DMS79 treated with DMSO at 0.1 percent for 48 hours (cell line): ENCODE measurements around the gene ENOX1.

ENCODE experiments used
- DNase-seq: peaks from one replicate; lab custom pipeline; 2025; lab: John Stamatoyannopoulos, UW

Gene ENOX1

DNA sequence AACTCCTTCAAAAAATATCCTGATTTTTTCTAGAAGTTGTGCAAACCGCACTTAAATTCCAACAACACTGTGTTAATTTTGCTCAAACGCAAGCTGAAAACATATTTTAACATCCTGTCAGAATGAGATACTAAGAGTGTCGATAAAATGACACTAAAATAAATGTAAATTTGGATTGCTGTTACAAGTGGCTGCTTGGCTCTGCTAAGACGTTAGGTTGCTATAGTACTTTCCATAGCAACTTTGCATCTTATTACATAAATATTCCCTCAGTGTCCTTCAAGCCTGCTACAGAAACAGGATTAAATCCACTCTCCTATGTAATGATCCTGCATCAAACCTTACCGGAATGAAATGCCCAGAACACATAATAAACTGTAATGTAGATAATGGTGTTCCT lies 471.2 kb downstream of the ENOX1 start:
- no peak for DNase-seq

DNA sequence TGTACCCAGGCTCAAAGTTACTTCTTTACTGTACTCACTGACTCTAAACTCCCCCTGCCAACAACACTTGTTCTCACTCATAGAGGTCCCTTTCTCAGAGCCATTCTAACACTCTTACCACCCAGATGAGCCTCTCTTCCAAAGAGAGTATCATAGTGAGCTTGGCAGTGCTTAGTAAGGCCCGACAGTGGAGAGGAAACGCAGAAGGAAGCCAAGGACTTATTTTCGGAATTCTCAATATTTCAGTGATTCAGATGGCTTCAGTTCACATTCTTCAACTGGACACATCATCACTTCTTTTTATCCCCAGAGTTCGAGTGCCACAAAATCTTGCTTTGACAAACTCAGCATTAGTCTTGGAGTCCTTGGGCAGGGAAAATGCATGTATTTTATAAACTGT lies 477.5 kb downstream of the ENOX1 start:
- no peak for DNase-seq

DNA sequence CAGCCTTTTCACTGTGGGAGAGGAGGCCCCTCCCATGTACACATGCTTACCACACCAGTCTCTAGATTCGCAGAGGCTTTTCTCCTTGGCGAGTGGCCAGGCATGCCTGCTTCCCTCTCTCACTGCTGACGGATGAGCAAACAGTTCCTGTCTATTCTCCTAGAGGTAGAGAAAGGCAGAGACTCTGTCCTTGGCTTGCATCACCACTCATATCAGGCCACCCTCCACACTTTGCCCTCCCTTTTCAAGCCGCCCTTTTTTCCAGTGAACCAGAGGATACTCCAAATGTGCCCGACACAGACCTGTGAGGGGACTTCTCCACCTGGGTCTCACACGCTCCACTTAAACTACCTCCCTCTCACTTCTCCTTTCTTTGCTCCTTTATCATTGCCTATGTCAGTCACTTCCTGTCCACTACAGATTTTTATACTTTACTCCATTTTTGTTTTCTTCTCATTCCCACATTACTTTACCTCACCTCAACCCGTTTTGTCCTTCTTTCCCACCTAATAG lies 478.8 kb downstream of the ENOX1 start:
- peak; percentile 89 for DNase-seq

DNA sequence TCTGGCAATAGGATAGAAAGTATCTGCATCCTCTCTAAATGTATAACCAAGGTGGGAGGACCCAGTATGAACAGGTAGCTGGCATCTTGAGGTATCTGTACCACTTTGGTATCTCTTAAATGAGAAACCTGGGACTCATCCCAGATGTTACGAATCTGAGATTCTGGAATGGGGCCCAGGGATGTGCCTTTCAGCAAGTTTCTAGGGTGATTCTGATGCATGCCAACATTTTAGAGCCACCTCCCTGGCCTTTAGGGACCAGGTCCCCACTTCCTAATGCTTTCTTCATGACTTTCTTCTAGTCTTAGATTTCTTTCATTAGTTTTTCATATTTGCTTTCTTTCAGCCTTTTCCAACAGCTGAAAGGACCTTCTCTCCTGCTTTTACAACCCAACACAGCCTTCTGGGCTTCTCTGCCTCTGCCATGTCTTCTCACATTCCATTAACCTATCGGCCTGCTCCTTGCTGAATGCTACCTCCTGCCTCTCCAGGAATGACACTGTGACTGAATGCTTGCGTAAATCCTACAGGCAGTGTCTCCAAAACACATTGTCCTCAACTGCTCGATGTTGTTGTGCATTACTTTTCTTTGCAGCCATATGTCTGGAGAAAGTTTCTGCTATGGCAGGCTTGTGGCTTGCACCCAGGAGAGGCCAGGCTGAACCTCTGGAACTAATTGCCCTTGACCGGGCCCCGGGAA lies 479.4 kb downstream of the ENOX1 start:
- no peak for DNase-seq

DNA sequence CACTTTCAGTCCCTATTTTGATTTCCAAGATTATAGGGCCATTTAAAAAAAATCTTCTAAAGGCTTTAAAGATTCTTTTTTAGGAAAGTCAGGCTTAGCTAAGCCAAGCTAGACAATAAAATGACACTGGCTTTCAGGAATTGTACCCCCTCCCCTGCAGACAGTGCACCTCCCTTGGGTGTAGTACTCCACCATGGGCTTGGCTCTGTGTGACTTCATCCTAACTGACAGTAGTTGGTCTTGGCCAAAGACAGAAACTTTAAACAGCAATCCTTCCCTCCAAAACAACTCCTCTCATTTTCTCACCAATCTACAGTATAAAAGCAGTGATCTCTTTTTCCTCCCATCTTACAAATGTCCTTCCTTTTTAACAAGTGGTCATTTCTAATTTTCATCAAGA lies 480.4 kb downstream of the ENOX1 start:
- no peak for DNase-seq

DNA sequence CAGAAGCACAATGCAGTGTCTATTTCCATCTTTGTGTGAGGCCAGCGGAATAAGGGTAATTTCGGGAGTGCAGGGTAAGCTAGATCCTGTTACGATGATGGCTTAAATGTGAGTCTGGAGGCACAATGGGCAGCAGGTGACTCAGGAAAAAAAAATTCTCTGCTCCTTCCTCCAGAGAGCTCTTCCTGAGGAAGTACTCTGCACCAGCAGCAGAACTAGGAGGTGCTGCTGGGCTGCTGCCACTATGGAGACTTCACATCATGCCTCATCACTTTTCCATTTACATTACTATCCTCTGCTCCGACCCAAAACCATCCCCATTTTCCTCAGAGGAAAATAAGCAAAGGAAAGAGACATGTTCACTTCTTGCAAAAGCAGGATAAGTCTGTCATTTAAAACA lies 481.4 kb downstream of the ENOX1 start:
- DNase-seq: no peak

DNA sequence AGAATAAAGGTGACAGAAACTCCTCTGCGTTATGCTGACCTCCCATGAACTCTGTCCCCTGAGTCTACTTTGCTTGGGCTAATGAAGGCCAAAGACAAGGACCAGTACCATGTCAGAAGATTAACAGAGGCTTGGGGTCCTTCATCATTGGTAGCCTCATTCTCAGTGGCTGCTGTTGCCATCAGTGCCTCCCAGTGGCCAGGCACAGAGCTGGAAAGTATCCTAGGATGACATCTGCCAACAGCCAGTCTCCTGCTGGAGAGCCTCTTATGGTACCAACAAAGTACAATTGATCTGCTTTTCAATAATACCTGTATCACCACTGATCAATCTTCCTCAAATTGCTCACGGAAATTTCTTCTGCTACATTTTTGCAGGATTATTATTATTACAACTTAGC lies 481.8 kb downstream of the ENOX1 start:
- no peak for DNase-seq

DNA sequence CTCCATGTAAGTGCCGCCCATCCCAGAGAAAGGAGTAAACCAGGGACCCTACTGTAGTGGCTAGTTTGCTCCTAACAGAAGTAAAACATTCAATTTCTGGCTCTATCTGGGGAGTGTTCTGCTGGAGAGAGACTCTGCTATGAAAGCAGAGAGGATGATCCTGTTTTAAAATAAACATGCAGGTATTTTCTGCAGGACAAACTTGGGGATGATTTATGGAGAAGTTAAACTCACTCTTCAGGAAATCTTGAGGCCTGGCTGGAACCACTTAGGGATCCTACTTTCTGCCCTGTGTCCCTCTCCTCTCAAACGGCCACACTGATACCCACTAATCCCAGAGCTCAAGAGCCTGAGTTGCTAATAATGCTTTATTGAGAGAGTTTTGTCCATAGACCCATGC lies 482.3 kb downstream of the ENOX1 start:
- no peak for DNase-seq

DNA sequence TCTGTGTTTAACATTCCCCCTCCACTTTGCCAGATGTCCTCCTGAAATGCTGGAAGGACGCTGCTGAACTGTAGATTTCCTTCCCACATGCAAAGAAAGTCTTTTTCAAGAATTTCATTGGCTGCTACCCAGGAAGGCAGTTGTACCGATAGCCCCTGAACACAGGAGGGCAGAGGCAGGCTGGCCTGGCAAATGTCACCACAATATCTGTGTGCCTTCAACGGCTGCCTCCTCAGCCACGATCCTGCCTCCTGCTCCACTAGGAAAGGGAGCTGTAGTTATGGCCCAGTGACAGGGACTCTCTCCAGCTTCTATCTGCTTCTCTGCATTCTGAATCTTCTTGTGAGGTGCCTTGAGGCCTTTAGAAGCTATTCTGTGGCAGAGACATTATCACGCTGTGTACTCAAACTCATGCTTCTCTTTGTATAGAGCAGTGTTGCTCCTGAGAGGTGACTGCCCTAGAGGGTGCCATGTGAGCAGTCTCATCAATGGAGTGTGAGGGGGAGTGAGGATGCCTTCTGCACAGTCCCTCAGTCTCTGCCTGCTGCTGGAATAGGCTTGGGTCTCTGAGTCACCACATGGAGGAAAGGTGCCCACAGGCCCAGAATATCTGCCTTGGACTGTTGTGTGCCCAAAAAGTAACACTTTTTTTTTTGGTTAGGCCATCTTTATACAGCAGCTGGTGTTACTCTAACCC lies 483.6 kb downstream of the ENOX1 start:
- peak; percentile 62 for DNase-seq

DNA sequence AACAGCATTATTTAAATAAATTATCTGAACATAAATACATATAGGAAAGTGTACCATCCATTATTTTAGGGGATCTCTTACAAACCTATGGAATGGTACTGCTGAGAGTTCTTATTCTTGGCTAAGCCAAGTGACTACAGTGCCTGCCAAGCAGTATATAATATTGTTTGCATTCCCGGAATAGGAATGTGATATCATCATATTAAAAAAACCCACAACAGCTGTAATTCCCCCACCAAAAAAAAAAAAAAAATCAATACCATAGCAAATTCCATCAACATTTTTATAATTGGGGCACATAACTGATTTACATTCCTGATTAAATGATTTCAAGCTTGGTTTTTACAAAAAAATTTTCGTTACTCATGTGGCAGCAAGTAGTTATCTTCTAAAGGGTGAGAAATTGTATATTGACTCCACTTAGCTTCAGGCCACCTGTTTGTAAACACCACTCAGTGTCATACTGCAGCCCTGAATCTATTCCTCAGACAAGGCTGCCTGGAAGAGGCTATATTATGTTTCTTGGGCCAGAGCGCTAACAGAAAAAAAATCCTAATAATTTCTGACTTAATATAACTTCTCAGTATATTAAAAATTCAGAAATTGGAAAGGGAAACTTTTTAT lies 485.3 kb downstream of the ENOX1 start:
- no peak for DNase-seq

DNA sequence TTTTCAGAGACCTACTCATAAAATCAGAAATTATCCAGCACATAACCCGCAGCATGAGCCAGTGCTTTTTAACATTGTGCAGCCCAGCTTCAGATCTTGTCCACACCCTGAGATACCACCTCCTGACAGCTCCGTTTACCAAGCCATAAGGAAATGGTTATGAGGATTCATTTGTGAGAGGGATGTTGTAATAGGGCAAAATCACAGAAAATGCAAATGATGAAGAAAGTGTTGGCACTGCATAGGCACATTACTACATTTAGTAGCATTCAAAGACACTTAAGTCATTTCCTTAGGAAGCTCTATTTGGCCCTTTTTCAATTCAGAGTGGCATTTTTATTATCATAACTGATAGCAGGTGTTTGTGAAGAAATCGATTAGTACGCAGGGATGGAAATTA lies 485.9 kb downstream of the ENOX1 start:
- DNase-seq: no peak

DNA sequence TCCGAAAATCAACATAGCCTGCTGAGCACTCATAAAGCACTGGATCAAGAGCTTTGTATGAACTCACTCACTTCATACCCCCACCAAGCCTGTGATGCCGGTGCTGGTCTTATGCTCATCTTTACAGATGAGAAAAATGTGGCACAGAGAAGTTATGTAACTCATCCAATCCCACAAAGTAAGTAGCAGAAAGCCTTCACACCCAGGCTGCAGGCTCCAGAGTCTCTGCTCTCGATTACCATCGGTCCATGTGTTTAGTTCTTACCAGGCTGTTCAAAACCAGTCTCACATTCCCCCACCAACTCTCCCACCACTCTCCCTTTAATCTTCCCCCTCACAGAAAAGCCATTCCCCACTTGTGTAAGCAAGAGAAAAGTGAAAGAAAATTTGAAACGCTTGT lies 487.4 kb downstream of the ENOX1 start:
- no peak for DNase-seq

DNA sequence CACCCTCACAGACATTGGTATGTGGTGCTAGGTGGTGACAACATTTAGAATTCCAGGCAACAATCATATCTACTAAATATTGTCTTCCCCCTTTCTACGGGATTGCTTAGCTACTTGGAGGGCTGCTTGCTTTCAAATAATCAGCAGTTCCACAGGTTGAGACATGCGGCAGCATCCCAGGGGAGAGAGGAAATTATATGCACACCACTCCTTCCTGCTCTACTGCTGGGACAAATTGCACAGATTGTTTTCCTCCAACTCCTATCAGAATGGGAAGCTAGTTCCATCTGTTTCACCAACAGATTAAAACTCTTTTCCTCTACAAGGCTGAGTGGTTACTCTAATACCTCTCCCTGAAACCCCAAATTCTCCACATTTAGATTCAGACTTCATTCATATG lies 488.0 kb downstream of the ENOX1 start:
- peak; percentile 33 for DNase-seq

DNA sequence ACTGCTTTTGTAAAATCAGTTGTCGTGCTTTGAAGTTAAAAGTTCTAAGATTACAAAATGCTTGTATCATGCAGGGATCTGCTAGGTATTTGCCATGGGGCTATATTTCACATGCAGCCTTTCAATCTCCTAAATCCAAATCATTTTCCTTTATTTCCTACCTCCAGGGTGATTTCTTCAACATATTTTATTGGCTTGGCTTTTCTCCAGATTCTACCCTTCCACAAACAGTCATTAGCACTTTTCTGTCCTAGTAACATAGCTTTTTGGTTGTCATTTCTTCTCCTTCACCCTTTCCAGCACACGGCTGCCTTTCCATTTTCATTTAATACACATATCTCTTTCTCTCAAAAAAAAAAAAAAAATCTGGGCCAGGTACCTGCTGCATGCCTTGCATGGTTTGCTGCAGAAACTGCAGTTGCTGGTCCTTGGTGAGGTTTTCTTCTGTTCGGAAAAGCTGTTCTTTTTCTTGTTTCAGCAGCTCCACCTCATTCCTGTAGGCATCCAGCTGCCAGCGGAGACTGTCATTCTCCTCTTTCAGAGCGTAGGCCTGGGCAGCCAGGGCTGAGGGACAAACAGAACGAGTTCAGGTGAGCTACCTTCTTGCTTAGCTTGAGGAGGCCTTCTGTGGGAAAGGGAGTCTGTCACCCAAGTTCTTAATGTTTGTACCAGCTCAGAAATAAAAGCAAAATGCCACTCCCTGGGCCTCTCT lies 488.6 kb downstream of the ENOX1 start:
- peak; percentile 45 for DNase-seq

DNA sequence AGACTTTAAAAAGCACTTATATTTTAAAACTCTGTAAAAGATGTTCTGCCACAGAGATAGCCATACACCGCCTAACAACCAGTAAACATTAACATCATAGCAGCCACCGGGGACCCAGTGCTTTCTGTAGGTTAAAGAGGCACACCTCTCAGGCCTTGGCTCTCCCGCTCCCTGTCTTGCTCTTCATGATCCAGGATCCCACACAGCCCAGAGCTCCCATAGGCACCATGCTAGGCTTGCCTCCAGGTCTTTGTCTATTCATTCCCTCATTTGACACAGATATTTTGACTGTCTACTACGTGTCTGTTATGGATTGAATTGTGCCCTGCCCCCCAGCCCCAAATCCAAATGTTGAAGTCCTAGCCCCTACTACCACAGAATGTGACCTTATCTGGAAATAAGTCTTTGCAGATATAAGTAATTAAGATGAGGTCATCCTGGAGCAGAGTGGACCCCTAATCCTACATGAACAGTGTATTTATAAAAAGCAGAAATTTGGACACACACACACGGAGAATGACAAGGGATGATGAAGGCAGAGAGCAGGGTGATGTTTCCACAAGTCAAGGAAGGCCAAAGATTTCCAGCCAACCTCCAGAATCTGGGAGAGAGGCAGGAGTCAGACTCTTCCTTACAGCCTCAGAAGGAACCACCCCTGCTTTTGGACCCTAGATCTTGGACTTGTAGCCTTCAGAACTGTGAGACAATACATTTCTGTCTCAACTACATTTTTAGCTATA lies 490.8 kb downstream of the ENOX1 start:
- DNase-seq: no peak

DNA sequence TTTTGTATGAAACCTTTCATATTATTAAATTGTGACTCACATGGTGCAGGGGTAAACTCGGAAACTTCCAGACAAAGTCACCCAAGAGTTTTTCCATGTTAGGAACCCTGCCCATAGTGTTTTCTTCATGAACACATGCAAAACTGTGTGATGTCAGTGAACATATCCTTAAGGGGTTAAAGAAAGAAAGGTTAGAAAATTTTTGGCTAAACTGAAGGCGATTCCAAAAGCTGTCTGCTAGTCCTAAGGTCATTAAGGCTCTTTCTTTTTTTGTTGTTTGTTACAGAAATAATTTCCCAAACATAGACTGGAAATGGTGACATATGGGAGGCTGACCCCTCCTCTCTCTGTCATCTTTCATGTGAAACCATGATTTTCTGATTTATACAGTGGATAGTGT lies 491.5 kb downstream of the ENOX1 start:
- DNase-seq: no peak

DNA sequence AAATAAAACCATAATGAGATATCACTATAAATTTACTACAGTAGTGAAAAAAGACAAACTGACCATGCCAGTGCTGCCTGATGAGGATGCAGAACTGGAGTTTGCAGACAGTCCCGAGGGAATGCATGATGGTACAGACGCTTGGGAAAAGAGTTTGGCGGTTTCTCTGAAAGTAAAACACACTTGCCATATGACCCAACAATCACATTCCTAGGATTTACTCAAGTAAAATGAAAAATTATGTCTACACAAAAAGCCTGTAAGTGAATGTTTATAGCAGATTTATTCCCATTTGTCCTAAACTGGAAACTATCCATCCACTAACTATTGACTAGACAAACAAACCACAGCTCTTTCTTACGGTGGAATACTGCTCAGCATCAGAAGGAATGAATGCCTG lies 492.4 kb downstream of the ENOX1 start:
- no peak for DNase-seq

DNA sequence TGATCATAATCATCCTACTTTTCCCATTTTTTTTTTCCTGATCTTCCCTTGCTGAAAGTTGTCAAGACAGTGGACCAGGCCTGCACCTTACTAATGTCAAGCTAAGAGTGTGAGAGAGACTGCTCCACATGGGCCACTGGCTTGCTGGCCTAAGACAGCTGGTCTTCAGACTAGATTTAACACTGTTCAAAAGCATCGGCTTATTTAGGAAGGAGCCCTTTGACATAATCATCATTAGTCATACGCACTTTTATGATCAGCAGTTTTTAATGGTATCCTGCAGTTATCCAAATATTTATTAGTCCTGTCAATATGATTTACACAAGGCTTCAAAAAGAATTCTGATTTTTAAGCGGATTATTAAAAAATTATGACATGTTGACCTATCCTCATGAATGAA lies 492.8 kb downstream of the ENOX1 start:
- no peak for DNase-seq

DNA sequence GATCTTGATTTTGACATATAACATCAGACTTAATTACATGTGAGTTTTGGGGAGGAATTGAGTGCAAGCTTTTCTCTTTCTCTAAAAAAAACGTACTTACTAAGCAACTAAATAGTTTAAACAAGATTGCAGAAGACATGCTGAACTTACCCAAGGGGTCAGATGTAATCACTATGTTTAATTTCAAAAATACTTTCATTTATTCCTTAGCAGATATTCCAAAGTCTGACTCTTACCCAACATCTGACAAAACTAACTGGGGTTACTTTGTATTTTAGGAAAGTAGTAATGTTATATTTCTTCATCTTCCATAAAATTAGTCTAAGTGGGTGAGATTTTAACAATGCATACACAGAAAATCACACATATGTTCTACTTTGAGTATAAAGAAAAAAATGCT lies 493.2 kb downstream of the ENOX1 start:
- DNase-seq: no peak

DNA sequence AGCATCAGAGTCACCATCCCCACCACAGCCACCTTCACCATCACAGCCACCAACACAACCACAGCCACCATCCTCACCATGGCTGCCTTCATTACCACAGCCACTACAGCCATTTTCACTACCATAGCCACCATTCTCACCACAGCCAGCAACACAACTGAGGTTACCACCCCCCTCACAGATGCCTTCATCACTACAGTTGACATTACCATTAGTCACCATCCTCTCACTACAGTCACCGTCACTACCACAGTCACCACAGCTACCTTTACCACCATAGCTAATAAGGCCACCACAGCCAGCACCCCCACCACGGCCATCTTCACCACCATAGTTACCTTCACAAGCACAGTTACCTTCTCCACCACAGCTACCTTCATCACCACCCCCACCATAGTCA lies 493.8 kb downstream of the ENOX1 start:
- no peak for DNase-seq

DNA sequence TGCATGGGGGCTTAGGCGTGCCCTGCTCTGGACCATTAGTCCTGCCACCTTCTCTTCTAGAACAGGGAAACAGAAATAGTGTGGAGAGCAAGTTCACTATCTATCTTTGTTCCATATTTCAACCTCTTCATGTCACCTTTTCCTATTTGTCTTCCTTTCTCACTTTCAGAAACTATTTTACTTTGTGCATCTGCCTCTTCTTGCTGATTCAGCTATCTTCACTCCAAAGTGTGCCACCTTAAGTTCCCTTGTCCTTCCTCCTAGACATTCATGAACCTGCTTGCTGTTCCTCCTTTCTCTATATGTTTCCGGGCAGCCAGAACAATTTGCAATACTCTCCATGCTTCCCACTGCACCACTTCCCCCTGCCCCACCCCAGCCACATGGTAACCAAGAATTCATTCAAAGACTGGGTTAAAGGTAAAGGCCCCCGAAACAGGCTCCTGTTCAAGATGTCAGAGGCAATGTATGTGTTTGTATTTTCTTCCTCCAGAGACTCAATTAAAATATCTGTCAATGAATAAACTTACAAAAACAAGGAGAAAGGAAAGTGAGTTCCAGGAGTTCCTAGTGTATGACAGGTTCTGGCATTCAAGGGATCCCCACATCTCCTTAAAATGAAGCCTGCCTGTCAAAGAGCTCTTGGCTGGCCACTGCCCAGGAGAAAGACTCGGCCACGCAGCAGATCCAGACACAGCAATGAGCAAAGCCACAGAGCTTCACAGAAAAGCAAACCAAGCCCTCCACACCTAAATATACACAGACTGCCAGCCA lies 495.3 kb downstream of the ENOX1 start:
- DNase-seq: no peak
